ENCODE results near the gene OTOR.

DNA sequence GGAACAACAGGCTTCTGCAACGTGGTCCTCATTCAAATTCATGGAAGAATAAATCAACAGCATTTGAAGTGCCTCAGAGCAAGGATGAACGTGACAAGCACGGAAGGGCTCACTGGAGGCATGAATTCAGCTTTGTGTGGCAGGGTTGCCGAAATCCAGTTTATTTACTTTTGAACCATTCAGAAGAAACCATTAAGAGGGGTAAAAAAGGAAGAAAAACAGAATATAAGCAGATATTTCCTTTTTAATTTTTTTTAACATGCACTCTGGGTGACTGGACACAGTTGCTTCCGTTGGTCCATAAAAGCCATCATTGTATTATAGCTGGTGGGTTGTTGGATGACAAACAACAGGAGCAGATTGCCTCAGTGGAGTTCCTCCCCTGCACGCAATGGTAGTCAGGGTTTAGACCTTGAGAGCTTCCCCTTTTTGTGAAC is 35.6 kb upstream of the OTOR start:
- TF ChIP-seq FOSL1 (IDR thresholded peaks at IDR 0.05; ENCODE audit: insufficient read depth, low read depth, low read length): no peak
- TF ChIP-seq, protein P1, sequence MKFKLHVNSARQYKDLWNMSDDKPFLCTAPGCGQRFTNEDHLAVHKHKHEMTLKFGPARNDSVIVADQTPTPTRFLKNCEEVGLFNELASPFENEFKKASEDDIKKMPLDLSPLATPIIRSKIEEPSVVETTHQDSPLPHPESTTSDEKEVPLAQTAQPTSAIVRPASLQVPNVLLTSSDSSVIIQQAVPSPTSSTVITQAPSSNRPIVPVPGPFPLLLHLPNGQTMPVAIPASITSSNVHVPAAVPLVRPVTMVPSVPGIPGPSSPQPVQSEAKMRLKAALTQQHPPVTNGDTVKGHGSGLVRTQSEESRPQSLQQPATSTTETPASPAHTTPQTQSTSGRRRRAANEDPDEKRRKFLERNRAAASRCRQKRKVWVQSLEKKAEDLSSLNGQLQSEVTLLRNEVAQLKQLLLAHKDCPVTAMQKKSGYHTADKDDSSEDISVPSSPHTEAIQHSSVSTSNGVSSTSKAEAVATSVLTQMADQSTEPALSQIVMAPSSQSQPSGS (IDR thresholded peaks at IDR 0.05; ENCODE audit: low read length): no peak
- TF ChIP-seq, protein P2, sequence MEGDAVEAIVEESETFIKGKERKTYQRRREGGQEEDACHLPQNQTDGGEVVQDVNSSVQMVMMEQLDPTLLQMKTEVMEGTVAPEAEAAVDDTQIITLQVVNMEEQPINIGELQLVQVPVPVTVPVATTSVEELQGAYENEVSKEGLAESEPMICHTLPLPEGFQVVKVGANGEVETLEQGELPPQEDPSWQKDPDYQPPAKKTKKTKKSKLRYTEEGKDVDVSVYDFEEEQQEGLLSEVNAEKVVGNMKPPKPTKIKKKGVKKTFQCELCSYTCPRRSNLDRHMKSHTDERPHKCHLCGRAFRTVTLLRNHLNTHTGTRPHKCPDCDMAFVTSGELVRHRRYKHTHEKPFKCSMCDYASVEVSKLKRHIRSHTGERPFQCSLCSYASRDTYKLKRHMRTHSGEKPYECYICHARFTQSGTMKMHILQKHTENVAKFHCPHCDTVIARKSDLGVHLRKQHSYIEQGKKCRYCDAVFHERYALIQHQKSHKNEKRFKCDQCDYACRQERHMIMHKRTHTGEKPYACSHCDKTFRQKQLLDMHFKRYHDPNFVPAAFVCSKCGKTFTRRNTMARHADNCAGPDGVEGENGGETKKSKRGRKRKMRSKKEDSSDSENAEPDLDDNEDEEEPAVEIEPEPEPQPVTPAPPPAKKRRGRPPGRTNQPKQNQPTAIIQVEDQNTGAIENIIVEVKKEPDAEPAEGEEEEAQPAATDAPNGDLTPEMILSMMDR (IDR thresholded peaks at IDR 0.05; ENCODE audit: control extremely low read depth in 1 of 3, insufficient read depth in 1 of 3, low read depth in 1 of 3, low read length in 3 of 3): no peak
- no peak for TF ChIP-seq JUN (IDR thresholded peaks at IDR 0.05; ENCODE audit: low read depth, low read length)
- no peak for TF ChIP-seq EZH2 (IDR thresholded peaks at IDR 0.05; ENCODE audit: low read depth, low read length, severe bottlenecking)
- TF ChIP-seq POLR2A (IDR thresholded peaks at IDR 0.05; ENCODE audit: control extremely low read depth in 1 of 2, low read depth in 2 of 2, low read length in 2 of 2): no peak
- no peak for TF ChIP-seq BRCA1 (IDR thresholded peaks at IDR 0.05; ENCODE audit: low read depth, low read length)

Measured in H1 (cell line).